ENCODE data around the gene PPP2R2D.

PPP2R2D gene

DNA sequence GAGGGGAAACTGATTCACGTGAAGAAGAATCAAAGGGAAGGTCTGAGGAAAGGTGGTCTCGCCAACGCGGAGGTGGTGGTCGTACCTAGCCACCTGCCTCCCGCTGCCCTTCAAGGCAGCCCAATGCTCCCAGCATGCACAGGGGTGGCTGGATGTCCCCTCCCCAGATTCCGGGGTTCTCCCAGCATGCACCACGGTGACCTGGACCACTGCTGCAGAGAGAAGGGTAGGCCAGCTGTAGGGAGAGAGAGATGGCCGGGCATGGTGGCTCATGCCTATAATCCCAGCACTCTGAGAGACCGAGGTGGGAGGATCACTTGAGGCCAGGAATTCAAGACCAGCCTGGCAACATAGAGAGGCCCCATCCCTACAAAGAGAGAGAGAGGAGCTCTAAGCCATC is 32.4 kb upstream of the PPP2R2D start:
- H3K18ac ChIP-seq (ENCODE audit: low read length) = no peak overlapping the region
- H4K8ac ChIP-seq (ENCODE audit: low read depth, low read length) = no peak overlapping the region
- no peak for DNase-seq (ENCODE audit: low spot score)
- H3K79me1 ChIP-seq (ENCODE audit: low read depth, low read length) = no peaks in the 10 kb centered on the region
- H3K9me3 ChIP-seq (replicated peaks in 1 of 2; ENCODE audit: control insufficient read depth in 2 of 2, insufficient read depth in 1 of 2, low read depth in 1 of 2, low read length in 2 of 2) = peaks cover 0 to 7% of the 10 kb centered on the region in 2 donors
- no peak overlapping the region for H3K4ac ChIP-seq (ENCODE audit: low read length)
- H3K4me3 ChIP-seq (ENCODE audit: low read length in 2 of 2) = no peak overlapping the region
- no peak overlapping the region for H3K23ac ChIP-seq (ENCODE audit: low read depth, low read length, poor library complexity)
- no peak overlapping the region for H2BK120ac ChIP-seq (ENCODE audit: low read depth, low read length)
- H3K14ac ChIP-seq (ENCODE audit: low read length) = no peak overlapping the region
- no peak overlapping the region for H2BK12ac ChIP-seq (ENCODE audit: low read length)
- H3K9ac ChIP-seq (ENCODE audit: low read depth, low read length, poor library complexity) = no peak overlapping the region
- no CpG with 5 or more reads among the region's 10 CpGs for WGBS, 2 donors (ENCODE audit: extremely low coverage in 2 of 2, insufficient read length in 2 of 2, insufficient replicate concordance in 1 of 2)
- no peak overlapping the region for H2BK5ac ChIP-seq (ENCODE audit: low read length)
- no peak overlapping the region for H2BK15ac ChIP-seq (ENCODE audit: low read length)
- H2AK5ac ChIP-seq (ENCODE audit: low read depth, low read length) = no peak overlapping the region
- no peak overlapping the region for H4K91ac ChIP-seq (ENCODE audit: low read depth, low read length, poor library complexity)
- H2AFZ ChIP-seq (ENCODE audit: low read length) = no peak overlapping the region
- H3K4me1 ChIP-seq (ENCODE audit: control insufficient read depth in 2 of 2, insufficient read depth in 1 of 2, low read depth in 1 of 2, low read length in 2 of 2) = no peaks in the 10 kb centered on the region
- no peak overlapping the region for H3K4me2 ChIP-seq (ENCODE audit: insufficient read depth, low read length, poor library complexity, severe bottlenecking)
- peaks cover 0 to 17% (median 0%) of the 10 kb centered on the region in 3 experiments for H3K27me3 ChIP-seq (ENCODE audit: control insufficient read depth in 3 of 3, insufficient read depth in 3 of 3, low read depth in 1 of 3, low read length in 3 of 3)
- no peak overlapping the region for H3K27ac ChIP-seq (replicated peaks; ENCODE audit: low read length)
- H3K36me3 ChIP-seq (replicated peaks in 1 of 2; ENCODE audit: control insufficient read depth in 2 of 2, insufficient read depth in 2 of 2, low read length in 2 of 2) = no peaks in the 10 kb centered on the region

DNA sequence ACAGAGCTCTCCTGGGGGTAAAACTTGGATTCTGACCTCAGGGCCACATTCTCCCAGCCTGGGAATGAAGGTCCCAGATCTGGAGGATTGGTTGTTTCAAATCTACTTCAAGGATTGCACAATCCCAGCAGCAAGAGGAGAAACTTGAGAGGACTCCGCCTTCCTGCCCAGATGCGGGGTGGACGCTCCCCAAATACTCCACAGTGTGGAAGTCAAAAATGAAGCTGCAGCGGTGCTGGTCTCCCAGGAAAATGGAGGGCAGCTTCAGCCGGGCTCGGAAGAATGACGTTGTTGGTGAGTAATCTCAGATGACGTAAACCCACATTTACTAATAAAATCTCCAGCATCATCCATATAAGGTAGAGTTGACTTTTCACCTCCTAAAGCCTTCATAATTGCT is 31.5 kb upstream of the PPP2R2D start:
- no CpG with 5 or more reads among the region's 8 CpGs for WGBS, 2 donors (ENCODE audit: extremely low coverage in 2 of 2, insufficient read length in 2 of 2, insufficient replicate concordance in 1 of 2)
- Histone ChIP-seq H2BK120ac (ENCODE audit: low read depth, low read length) (no peak overlapping the region), H2BK15ac (ENCODE audit: low read length) (no peak overlapping the region), H3K4me1 (ENCODE audit: control insufficient read depth in 2 of 2, insufficient read depth in 1 of 2, low read depth in 1 of 2, low read length in 2 of 2) (no peaks in the 10 kb centered on the region), H3K79me1 (ENCODE audit: low read depth, low read length) (no peaks in the 10 kb centered on the region), H3K9me3 (replicated peaks in 1 of 2; ENCODE audit: control insufficient read depth in 2 of 2, insufficient read depth in 1 of 2, low read depth in 1 of 2, low read length in 2 of 2) (peaks cover 0 to 7% of the 10 kb centered on the region in 2 donors), H3K27ac (replicated peaks; ENCODE audit: low read length) (no peak overlapping the region), H3K27me3 (ENCODE audit: control insufficient read depth in 3 of 3, insufficient read depth in 3 of 3, low read depth in 1 of 3, low read length in 3 of 3) (peaks cover 0 to 25% (median 0%) of the 10 kb centered on the region in 3 experiments), H3K36me3 (replicated peaks in 1 of 2; ENCODE audit: control insufficient read depth in 2 of 2, insufficient read depth in 2 of 2, low read length in 2 of 2) (no peaks in the 10 kb centered on the region), H3K23ac (ENCODE audit: low read depth, low read length, poor library complexity) (no peak overlapping the region), H3K18ac (ENCODE audit: low read length) (no peak overlapping the region), H2AFZ (ENCODE audit: low read length) (no peak overlapping the region), H4K8ac (ENCODE audit: low read depth, low read length) (no peak overlapping the region), H3K9ac (ENCODE audit: low read depth, low read length, poor library complexity) (no peak overlapping the region), H3K4me3 (ENCODE audit: low read length in 2 of 2) (no peak overlapping the region), H3K14ac (ENCODE audit: low read length) (no peak overlapping the region), H3K4ac (ENCODE audit: low read length) (no peak overlapping the region), H2BK12ac (ENCODE audit: low read length) (no peak overlapping the region), H2BK5ac (ENCODE audit: low read length) (no peak overlapping the region), H3K4me2 (ENCODE audit: insufficient read depth, low read length, poor library complexity, severe bottlenecking) (no peak overlapping the region), H2AK5ac (ENCODE audit: low read depth, low read length) (no peak overlapping the region), H4K91ac (ENCODE audit: low read depth, low read length, poor library complexity) (no peak overlapping the region)
- DNase-seq (ENCODE audit: low spot score) = no peak

DNA sequence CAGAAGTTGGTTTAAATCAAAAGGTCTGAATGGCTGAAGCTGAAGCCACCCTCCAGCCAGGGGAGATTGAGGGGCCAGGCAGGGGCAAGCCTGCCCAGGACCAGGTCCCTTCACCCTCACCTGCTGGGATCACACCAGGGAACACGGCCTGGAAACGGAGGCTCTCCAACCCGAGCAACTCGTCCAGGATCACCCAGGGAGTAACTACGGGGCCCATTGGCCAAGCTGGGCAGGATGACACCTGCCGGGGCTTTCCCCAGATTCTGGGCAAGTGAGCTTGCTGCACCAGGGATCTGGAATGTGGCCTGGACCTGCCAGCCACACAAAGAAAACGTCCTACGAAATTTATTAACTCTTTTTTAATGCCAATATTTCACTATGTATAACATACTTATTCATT is 30.4 kb upstream of the PPP2R2D start:
- H3K4me1 ChIP-seq (ENCODE audit: control insufficient read depth in 2 of 2, insufficient read depth in 1 of 2, low read depth in 1 of 2, low read length in 2 of 2) = peaks cover 0 to 2% of the 10 kb centered on the region in 2 donors
- H2AK5ac ChIP-seq (ENCODE audit: low read depth, low read length) = no peak overlapping the region
- H3K9ac ChIP-seq (ENCODE audit: low read depth, low read length, poor library complexity) = no peak overlapping the region
- no peak overlapping the region for H2BK15ac ChIP-seq (ENCODE audit: low read length)
- no peak overlapping the region for H2BK5ac ChIP-seq (ENCODE audit: low read length)
- H3K18ac ChIP-seq (ENCODE audit: low read length) = no peak overlapping the region
- no peak overlapping the region for H3K27ac ChIP-seq (replicated peaks; ENCODE audit: low read length)
- no peak overlapping the region for H3K4me2 ChIP-seq (ENCODE audit: insufficient read depth, low read length, poor library complexity, severe bottlenecking)
- H3K36me3 ChIP-seq (replicated peaks in 1 of 2; ENCODE audit: control insufficient read depth in 2 of 2, insufficient read depth in 2 of 2, low read length in 2 of 2) = no peaks in the 10 kb centered on the region
- no peak overlapping the region for H2AFZ ChIP-seq (ENCODE audit: low read length)
- H4K91ac ChIP-seq (ENCODE audit: low read depth, low read length, poor library complexity) = no peak overlapping the region
- peaks cover 0 to 7% of the 10 kb centered on the region in 2 donors for H3K9me3 ChIP-seq (replicated peaks in 1 of 2; ENCODE audit: control insufficient read depth in 2 of 2, insufficient read depth in 1 of 2, low read depth in 1 of 2, low read length in 2 of 2)
- H4K8ac ChIP-seq (ENCODE audit: low read depth, low read length) = no peak overlapping the region
- no peak overlapping the region for H2BK12ac ChIP-seq (ENCODE audit: low read length)
- no peaks in the 10 kb centered on the region for H3K79me1 ChIP-seq (ENCODE audit: low read depth, low read length)
- no peak for DNase-seq (ENCODE audit: low spot score)
- no peak overlapping the region for H3K4ac ChIP-seq (ENCODE audit: low read length)
- H3K23ac ChIP-seq (ENCODE audit: low read depth, low read length, poor library complexity) = no peak overlapping the region
- 100% methylated on average over 1 of the region's 8 CpGs; no CpG with 5 or more reads in 1 of the 2 donors for WGBS, 2 donors (ENCODE audit: extremely low coverage in 2 of 2, insufficient read length in 2 of 2, insufficient replicate concordance in 1 of 2)
- H2BK120ac ChIP-seq (ENCODE audit: low read depth, low read length) = no peak overlapping the region
- H3K4me3 ChIP-seq (ENCODE audit: low read length in 2 of 2) = no peak overlapping the region
- H3K14ac ChIP-seq (ENCODE audit: low read length) = no peak overlapping the region
- peaks cover 0 to 23% (median 0%) of the 10 kb centered on the region in 3 experiments for H3K27me3 ChIP-seq (ENCODE audit: control insufficient read depth in 3 of 3, insufficient read depth in 3 of 3, low read depth in 1 of 3, low read length in 3 of 3)

DNA sequence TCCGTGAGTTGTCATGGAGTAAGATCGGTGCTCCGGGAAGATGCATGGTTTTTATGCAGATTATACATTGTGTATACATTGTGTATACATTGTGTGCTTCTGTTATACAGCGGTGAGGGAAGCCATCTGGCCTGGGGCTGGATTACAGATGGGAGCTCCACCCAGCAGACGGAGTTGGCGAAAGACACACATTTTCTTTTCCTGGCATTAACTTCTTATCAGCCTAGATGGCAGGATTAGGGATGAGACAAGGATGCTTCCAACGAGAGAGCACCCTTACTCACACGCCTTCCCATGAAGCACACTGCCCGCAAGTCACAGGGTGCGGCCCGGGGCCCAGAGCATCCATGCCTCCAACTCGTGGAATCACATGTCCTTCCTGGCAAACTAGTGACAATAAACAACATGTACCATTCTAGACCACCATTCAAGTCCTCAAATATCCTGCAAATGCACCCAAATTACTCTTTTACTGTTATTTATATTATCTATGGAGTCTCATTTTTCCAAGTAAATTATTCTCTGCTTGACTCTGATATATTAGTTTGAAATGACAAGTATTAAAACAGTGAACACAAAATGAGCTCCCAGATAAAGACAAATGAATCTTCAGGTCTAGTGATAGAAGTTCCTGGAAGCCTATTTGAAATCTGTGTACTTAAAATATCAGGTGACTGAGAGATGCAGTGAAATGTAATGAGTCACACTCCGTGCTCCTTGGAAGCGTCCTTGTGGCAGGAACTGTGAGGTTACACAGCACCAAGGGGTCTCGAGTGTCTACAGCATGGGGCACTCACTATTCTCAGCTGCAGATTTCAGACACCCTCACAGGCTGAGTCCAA is 29.8 kb upstream of the PPP2R2D start:
- Histone ChIP-seq H3K14ac (ENCODE audit: low read length) (no peak overlapping the region), H3K4me1 (ENCODE audit: control insufficient read depth in 2 of 2, insufficient read depth in 1 of 2, low read depth in 1 of 2, low read length in 2 of 2) (peaks cover 0 to 3% of the 10 kb centered on the region in 2 donors), H2AFZ (ENCODE audit: low read length) (no peak overlapping the region), H3K18ac (ENCODE audit: low read length) (peak overlapping the region; percentile 0), H3K4me2 (ENCODE audit: insufficient read depth, low read length, poor library complexity, severe bottlenecking) (no peak overlapping the region), H3K23ac (ENCODE audit: low read depth, low read length, poor library complexity) (no peak overlapping the region), H3K9me3 (replicated peaks in 1 of 2; ENCODE audit: control insufficient read depth in 2 of 2, insufficient read depth in 1 of 2, low read depth in 1 of 2, low read length in 2 of 2) (peaks cover 0 to 7% of the 10 kb centered on the region in 2 donors), H2BK5ac (ENCODE audit: low read length) (no peak overlapping the region), H3K9ac (ENCODE audit: low read depth, low read length, poor library complexity) (no peak overlapping the region), H2BK120ac (ENCODE audit: low read depth, low read length) (no peak overlapping the region), H3K4me3 (ENCODE audit: low read length in 2 of 2) (no peak overlapping the region), H4K8ac (ENCODE audit: low read depth, low read length) (no peak overlapping the region), H2BK15ac (ENCODE audit: low read length) (no peak overlapping the region), H3K4ac (ENCODE audit: low read length) (no peak overlapping the region), H4K91ac (ENCODE audit: low read depth, low read length, poor library complexity) (no peak overlapping the region), H3K79me1 (ENCODE audit: low read depth, low read length) (peaks cover 3% of the 10 kb centered on the region), H2BK12ac (ENCODE audit: low read length) (no peak overlapping the region), H3K27me3 (ENCODE audit: control insufficient read depth in 3 of 3, insufficient read depth in 3 of 3, low read depth in 1 of 3, low read length in 3 of 3) (peaks cover 0 to 28% (median 0%) of the 10 kb centered on the region in 3 experiments), H3K36me3 (replicated peaks in 1 of 2; ENCODE audit: control insufficient read depth in 2 of 2, insufficient read depth in 2 of 2, low read length in 2 of 2) (no peaks in the 10 kb centered on the region), H3K27ac (replicated peaks; ENCODE audit: low read length) (no peak overlapping the region), H2AK5ac (ENCODE audit: low read depth, low read length) (no peak overlapping the region)
- WGBS, 2 donors (ENCODE audit: extremely low coverage in 2 of 2, insufficient read length in 2 of 2, insufficient replicate concordance in 1 of 2) = no CpG with 5 or more reads among the region's 15 CpGs
- DNase-seq (ENCODE audit: low spot score) = no peak

Measured in neuronal stem cell (in vitro differentiated cells).